Measurements from ENCODE around the gene CSTPP1.

Gene CSTPP1

GRCh38 chr11:47157805-47158204, 221.2 kb downstream of the CSTPP1 start:
- TF ChIP-seq GLIS3 (CRISPR knock-in tag; IDR thresholded peaks at IDR 0.05) (no peak), ZC3H10 (CRISPR knock-in tag; IDR thresholded peaks at IDR 0.05) (no peak), BACH2 (CRISPR knock-in tag; IDR thresholded peaks at IDR 0.05; ENCODE audit: borderline replicate concordance) (no peak), ZNF70 (CRISPR knock-in tag; IDR thresholded peaks at IDR 0.05) (no peak), RARB (CRISPR knock-in tag; IDR thresholded peaks at IDR 0.05) (no peak), POU6F1 (CRISPR knock-in tag; IDR thresholded peaks at IDR 0.05; ENCODE audit: borderline replicate concordance, low read depth) (no peak), CREB5 (CRISPR knock-in tag; IDR thresholded peaks at IDR 0.05; ENCODE audit: low read depth) (no peak), ZFP30 (CRISPR knock-in tag; IDR thresholded peaks at IDR 0.05) (no peak), OSR1 (CRISPR knock-in tag; IDR thresholded peaks at IDR 0.05) (no peak), ZNF565 (CRISPR knock-in tag; conservative IDR thresholded peaks at IDR 0.05; ENCODE audit: low read depth) (no peak), CSRNP3 (CRISPR knock-in tag; IDR thresholded peaks at IDR 0.05) (no peak), ESRRG (CRISPR knock-in tag; IDR thresholded peaks at IDR 0.05) (no peak), PATZ1 (CRISPR knock-in tag; IDR thresholded peaks at IDR 0.05; ENCODE audit: borderline replicate concordance) (no peak), CSDC2 (CRISPR knock-in tag; IDR thresholded peaks at IDR 0.05) (no peak), TOX (CRISPR knock-in tag; IDR thresholded peaks at IDR 0.05; ENCODE audit: borderline replicate concordance) (no peak), ARNTL (CRISPR knock-in tag; IDR thresholded peaks at IDR 0.05; ENCODE audit: borderline replicate concordance, low read depth) (no peak), PPARA (CRISPR knock-in tag; IDR thresholded peaks at IDR 0.05; ENCODE audit: borderline replicate concordance) (no peak), ZFP3 (CRISPR knock-in tag; IDR thresholded peaks at IDR 0.05) (no peak), TSHZ2 (CRISPR knock-in tag; IDR thresholded peaks at IDR 0.05) (no peak), ISL1 (CRISPR knock-in tag; IDR thresholded peaks at IDR 0.05) (no peak)
- ATAC-seq, result no peak

- no peak for ATAC-seq
- no peak for TF ChIP-seq CSRNP3 (CRISPR knock-in tag; IDR thresholded peaks at IDR 0.05)
- no peak for TF ChIP-seq GLIS3 (CRISPR knock-in tag; IDR thresholded peaks at IDR 0.05)
- no peak for TF ChIP-seq ZNF70 (CRISPR knock-in tag; IDR thresholded peaks at IDR 0.05)
- TF ChIP-seq OSR1 (CRISPR knock-in tag; IDR thresholded peaks at IDR 0.05), result no peak
- no peak for TF ChIP-seq ZFP30 (CRISPR knock-in tag; IDR thresholded peaks at IDR 0.05)
- TF ChIP-seq ZFP3 (CRISPR knock-in tag; IDR thresholded peaks at IDR 0.05), result no peak
- TF ChIP-seq CREB5 (CRISPR knock-in tag; IDR thresholded peaks at IDR 0.05; ENCODE audit: low read depth), result no peak
- no peak for TF ChIP-seq ZNF565 (CRISPR knock-in tag; conservative IDR thresholded peaks at IDR 0.05; ENCODE audit: low read depth)
- TF ChIP-seq ESRRG (CRISPR knock-in tag; IDR thresholded peaks at IDR 0.05), result no peak
- no peak for TF ChIP-seq PATZ1 (CRISPR knock-in tag; IDR thresholded peaks at IDR 0.05; ENCODE audit: borderline replicate concordance)
- no peak for TF ChIP-seq SNAI2 (CRISPR knock-in tag; IDR thresholded peaks at IDR 0.05)
- TF ChIP-seq POU6F1 (CRISPR knock-in tag; IDR thresholded peaks at IDR 0.05; ENCODE audit: borderline replicate concordance, low read depth), result no peak
- TF ChIP-seq ARNTL (CRISPR knock-in tag; IDR thresholded peaks at IDR 0.05; ENCODE audit: borderline replicate concordance, low read depth), result no peak
- no peak for TF ChIP-seq TCF4 (CRISPR knock-in tag; IDR thresholded peaks at IDR 0.05; ENCODE audit: borderline replicate concordance)
These were observed 221.7 kb downstream of the CSTPP1 start for GRCh38 chr11:47158242-47158641.
